ENCODE measurements around the gene SLC26A1. TPM values are rescaled to one million over a fixed set of nuclear protein-coding genes. Genes with fewer than 3 reads are reported as not detected.
"Not testable (repeated sequence)": the region's sequence is repeated elsewhere in the genome, so short reads cannot be mapped to it uniquely, and the experiment has no call there.

Gene SLC26A1
- total RNA-seq, 1 donor from 2014 or later, result under 0.01 TPM

DNA sequence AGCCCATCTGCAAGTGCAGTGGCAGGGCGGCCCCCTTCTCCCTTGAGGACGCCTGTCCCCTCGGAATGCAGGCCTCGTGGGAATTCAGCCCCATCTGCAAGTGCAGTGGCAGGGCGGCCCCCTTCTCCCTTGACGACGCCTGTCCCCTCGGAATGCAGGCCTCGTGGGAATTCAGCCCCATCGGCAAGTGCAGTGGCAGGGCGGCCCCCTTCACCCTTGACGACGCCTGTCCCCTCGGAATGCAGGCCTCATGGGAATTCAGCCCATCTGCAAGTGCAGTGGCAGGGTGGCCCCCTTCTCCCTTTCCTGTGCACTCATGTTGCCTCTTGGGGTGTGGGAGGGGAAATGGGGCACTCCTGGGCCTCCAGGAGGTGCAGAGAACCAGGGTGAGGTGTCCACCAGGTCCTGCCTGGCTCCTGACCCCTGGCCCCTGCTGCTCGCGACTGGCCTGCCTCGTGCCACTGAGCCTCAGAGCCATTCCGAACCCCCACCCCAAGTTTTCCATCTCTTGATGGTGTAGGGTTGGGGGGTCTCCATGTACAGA is 6.8 kb upstream of the SLC26A1 start:
- no peak overlapping the region for H3K4me3 ChIP-seq (ENCODE audit: low read depth, low read length)
- FAIRE-seq (no peak), DNase-seq (ENCODE audit: low read depth) (no peak)
- H3K27me3 ChIP-seq (ENCODE audit: control insufficient read depth, insufficient read depth, low read length), result peaks cover 56% of the 10 kb centered on the region
- H3K36me3 ChIP-seq (ENCODE audit: control insufficient read depth, insufficient read depth, low read length), result no peaks in the 10 kb centered on the region
- no peak for TF ChIP-seq CTCF (IDR thresholded peaks at IDR 0.05; ENCODE audit: insufficient read depth, low read length, severe bottlenecking)

DNA sequence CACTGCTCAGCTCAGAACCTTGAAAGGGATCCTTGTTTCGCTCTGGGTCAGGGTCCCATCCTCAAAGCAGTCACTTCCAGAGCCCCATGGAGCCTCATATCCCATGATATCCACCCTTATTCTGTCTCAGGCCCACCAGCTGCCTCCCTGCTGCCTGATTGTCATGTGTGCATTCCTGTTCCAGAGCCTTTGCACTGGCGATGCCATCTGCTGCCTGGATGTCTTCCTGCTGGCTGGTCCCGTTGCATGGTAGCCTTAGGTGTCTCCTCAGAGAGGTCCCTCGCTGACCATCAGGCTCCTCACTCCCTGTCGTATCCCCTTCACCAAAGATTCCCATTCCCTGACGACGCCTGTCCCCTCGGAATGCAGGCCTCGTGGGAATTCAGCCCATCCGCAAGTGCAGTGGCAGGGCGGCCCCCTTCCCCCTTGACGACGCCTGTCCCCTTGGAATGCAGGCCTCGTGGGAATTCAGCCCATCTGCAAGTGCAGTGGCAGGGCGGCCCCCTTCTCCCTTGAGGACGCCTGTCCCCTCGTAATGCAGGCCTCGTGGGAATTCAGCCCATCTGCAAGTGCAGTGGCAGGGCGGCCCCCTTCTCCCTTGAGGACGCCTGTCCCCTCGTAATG is 6.1 kb upstream of the SLC26A1 start:
- peaks cover 52% of the 10 kb centered on the region for H3K27me3 ChIP-seq (ENCODE audit: control insufficient read depth, insufficient read depth, low read length)
- FAIRE-seq, result not testable (repeated sequence)

GRCh38 chr4:998096-998691 is 5.0 kb upstream of the SLC26A1 start:
- no peak for DNase-seq (ENCODE audit: low read depth)
- Histone ChIP-seq H3K4me3 (ENCODE audit: low read depth, low read length) (no peak overlapping the region), H3K36me3 (ENCODE audit: control insufficient read depth, insufficient read depth, low read length) (no peaks in the 10 kb centered on the region), H3K27me3 (ENCODE audit: control insufficient read depth, insufficient read depth, low read length) (peaks cover 46% of the 10 kb centered on the region)
- FAIRE-seq, result no peak
- no peak for TF ChIP-seq CTCF (IDR thresholded peaks at IDR 0.05; ENCODE audit: insufficient read depth, low read length, severe bottlenecking)

More for the DNA sequence above, 6.1 kb upstream of the SLC26A1 start:
- not testable (repeated sequence) for DNase-seq (ENCODE audit: low read depth); H3K36me3 ChIP-seq (ENCODE audit: control insufficient read depth, insufficient read depth, low read length); H3K4me3 ChIP-seq (ENCODE audit: low read depth, low read length)

DNA sequence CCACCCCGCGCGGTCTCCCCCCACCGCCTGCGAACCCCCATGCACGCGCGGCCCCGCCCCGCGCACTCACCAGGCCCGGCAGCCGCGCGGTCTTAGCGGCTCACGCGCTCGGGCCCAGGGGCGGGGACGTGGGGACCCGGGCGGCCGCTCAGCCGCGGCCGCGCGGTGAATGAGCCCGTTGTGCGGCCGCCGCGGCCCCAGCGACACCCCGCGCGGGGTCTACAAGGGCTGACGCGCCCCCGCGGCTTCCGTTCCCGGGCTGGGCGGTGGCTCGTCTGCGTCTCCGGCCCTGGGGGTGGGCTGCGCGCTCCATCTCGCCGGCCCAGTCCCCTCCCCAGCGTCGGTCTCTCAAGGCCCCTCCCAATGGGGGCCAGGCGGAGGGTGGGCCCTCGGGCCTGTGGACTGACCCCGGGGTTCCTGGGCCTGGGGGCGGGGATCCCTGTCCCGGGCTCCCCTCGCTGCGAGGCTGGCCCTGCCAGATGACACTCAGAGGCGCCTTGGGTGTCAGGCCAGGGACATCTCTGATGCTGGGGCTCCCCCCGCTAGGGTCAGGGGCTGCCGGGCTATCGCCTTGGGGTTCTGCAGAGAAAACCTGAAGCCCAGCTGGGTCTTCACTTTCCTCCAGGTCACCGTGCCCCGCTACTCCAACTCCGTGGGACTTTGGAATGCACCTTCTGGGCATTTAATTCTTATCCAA is 4.3 kb upstream of the SLC26A1 start:
- no peak for TF ChIP-seq CTCF (IDR thresholded peaks at IDR 0.05; ENCODE audit: insufficient read depth, low read length, severe bottlenecking)
- Histone ChIP-seq H3K4me3 (ENCODE audit: low read depth, low read length) (no peak overlapping the region), H3K27me3 (ENCODE audit: control insufficient read depth, insufficient read depth, low read length) (peaks cover 45% of the 10 kb centered on the region), H3K36me3 (ENCODE audit: control insufficient read depth, insufficient read depth, low read length) (no peaks in the 10 kb centered on the region)
- DNase-seq (ENCODE audit: low read depth) (no peak), FAIRE-seq (no peak)

DNA sequence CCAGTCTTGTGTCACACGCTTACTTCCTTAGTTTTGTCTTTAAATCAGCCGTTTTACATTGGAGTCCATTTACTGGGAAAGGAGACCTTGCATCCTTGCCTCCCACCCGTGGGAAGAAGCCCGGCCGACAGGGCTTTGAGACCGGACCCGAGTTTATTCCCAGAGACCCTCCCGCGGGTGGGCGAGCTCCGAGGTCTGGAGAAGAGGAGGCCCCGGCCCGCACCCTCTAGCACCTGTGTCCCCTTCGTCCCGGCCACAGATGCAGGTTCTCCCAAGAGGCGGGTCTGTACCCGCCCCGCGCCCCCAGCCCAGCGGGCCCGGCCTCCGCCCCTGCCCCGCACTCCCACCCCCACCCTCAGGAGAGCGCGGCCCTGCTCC is 3.8 kb upstream of the SLC26A1 start:
- FAIRE-seq, result no peak
- Histone ChIP-seq H3K36me3 (ENCODE audit: control insufficient read depth, insufficient read depth, low read length) (no peaks in the 10 kb centered on the region), H3K4me3 (ENCODE audit: low read depth, low read length) (no peak overlapping the region), H3K27me3 (ENCODE audit: control insufficient read depth, insufficient read depth, low read length) (peaks cover 42% of the 10 kb centered on the region)
- TF ChIP-seq CTCF (IDR thresholded peaks at IDR 0.05; ENCODE audit: insufficient read depth, low read length, severe bottlenecking), result no peak
- DNase-seq (ENCODE audit: low read depth), result no peak
